Endothelial cell of umbilical vein (primary cell): ENCODE results near the gene INPP1. TPM values are rescaled to one million over a fixed set of nuclear protein-coding genes. Genes with fewer than 3 reads are reported as not detected.

ENCODE experiments used
- BruUV-seq: library from RNA; stranded (reverse); fragments of 400-500 nt; replicated peaks from 2 replicates; lab custom pipeline; 2021; lab: Mats Ljungman, UMichigan
- CTCF ChIA-PET: fragments of 300-600, 350-600 bp; sonication (Branson Sonifier 250); formaldehyde crosslinking; loops from one replicate; lab custom pipeline; 2021; ENCODE audit warnings: antibody characterized with exemption, inconsistent platforms; lab: Charles Lee
- POLR2A ChIA-PET: fragments of 300-600, 350-600 bp; sonication (Branson Sonifier 250); formaldehyde crosslinking; loops from one replicate; lab custom pipeline; 2021; ENCODE audit warnings: antibody characterized with exemption, inconsistent platforms; lab: Charles Lee
- DNase-seq: peaks from one replicate; pipeline ENCODE4 v3.0.0-alpha.2; 2011; ENCODE audit warnings: low read depth, low spot score
- FAIRE-seq: peaks from 2 replicates; lab custom pipeline; 2011; peaks lifted over from hg19 to GRCh38; lab: Jason Lieb, UNC
- H2AFZ ChIP-seq: 2 replicates; pipeline ENCODE4 v1.6.0; 2012; ENCODE audit warnings: low read depth, low read length, control low read depth, inconsistent platforms
- H3K27ac ChIP-seq: 2 replicates; pipeline ENCODE4 v1.5.1; 2011; ENCODE audit warnings: low read depth, mild to moderate bottlenecking, control low read depth, low read length, moderate library complexity; ENCODE audit not compliant: insufficient read depth
- H3K27me3 ChIP-seq, 2 experiments: 2 replicates each; pipeline versions ENCODE4 v1.6.0 to v1.6.1; 2011; ENCODE audit warnings: low read length in 2 of 2, mixed read lengths in 1 of 2; ENCODE audit not compliant: control insufficient read depth in 2 of 2, insufficient read depth in 2 of 2
- H3K36me3 ChIP-seq, 2 experiments: 2 replicates in 1 of 2; 3 replicates in 1 of 2; pipeline ENCODE4 v1.5.1; 2011; ENCODE audit warnings: low read length in 2 of 2, mild to moderate bottlenecking in 1 of 2, moderate library complexity in 1 of 2; ENCODE audit not compliant: control insufficient read depth in 2 of 2, insufficient read depth in 2 of 2; ENCODE audit errors: extremely low read depth in 1 of 2
- H3K4me1 ChIP-seq: 3 replicates; pipeline ENCODE4 v1.5.1; 2011; ENCODE audit warnings: mild to moderate bottlenecking, low read length; ENCODE audit not compliant: control insufficient read depth, insufficient read depth; ENCODE audit errors: extremely low read depth
- H3K4me2 ChIP-seq: 2 replicates; pipeline ENCODE4 v1.6.1; 2011; ENCODE audit warnings: low read length, control low read depth, mixed read lengths; ENCODE audit not compliant: insufficient read depth
- H3K4me3 ChIP-seq, 3 experiments: fragments of 200-600 bp in 1 of 3; sonication (generic), shearing (Covaris generic) in 1 of 3; replicated peaks in 1 of 3; 2 replicates each; pipeline ENCODE4 v1.5.1; 2011 to 2016; ENCODE audit warnings: control low read depth in 3 of 3, low read length in 3 of 3, mild to moderate bottlenecking in 2 of 3, inconsistent platforms in 1 of 3, low read depth in 1 of 3, moderate library complexity in 1 of 3; ENCODE audit not compliant: insufficient read depth in 1 of 3
- H3K79me2 ChIP-seq: 2 replicates; pipeline ENCODE4 v1.6.0; 2012; ENCODE audit warnings: low read length, inconsistent platforms; ENCODE audit not compliant: control insufficient read depth, insufficient read depth
- H3K9ac ChIP-seq: replicated peaks from 2 replicates; pipeline ENCODE3; 2011; ENCODE audit warnings: low read length, control low read depth; ENCODE audit not compliant: insufficient read depth; ENCODE audit errors: extremely low read depth
- H3K9me1 ChIP-seq: replicated peaks from 3 replicates; pipeline ENCODE4 v1.6.0; 2011; ENCODE audit warnings: mild to moderate bottlenecking, low read length; ENCODE audit not compliant: control insufficient read depth, insufficient read depth; ENCODE audit errors: extremely low read depth
- H3K9me3 ChIP-seq: replicated peaks from 2 replicates; pipeline ENCODE4 v1.5.1; 2012; ENCODE audit warnings: low read length, inconsistent platforms; ENCODE audit not compliant: control insufficient read depth, insufficient read depth
- H4K20me1 ChIP-seq: replicated peaks from 2 replicates; pipeline ENCODE3; 2011; ENCODE audit warnings: mild to moderate bottlenecking, low read length; ENCODE audit not compliant: control insufficient read depth, insufficient read depth; ENCODE audit errors: extremely low read depth
- CTCF ChIP-seq, 2 donors: IDR thresholded peaks; 1 replicate in 1 of 2; 2 replicates in 1 of 2; pipeline ENCODE4 v1.5.1; 2011; ENCODE audit warnings: low read length in 2 of 2, mild to moderate bottlenecking in 2 of 2, moderate library complexity in 2 of 2, control low read depth in 1 of 2, inconsistent platforms in 1 of 2, low read depth in 1 of 2; ENCODE audit not compliant: insufficient read depth in 1 of 2; ENCODE audit errors: extremely low read depth in 1 of 2
- EZH2 ChIP-seq: IDR thresholded peaks from 2 replicates; pipeline ENCODE4 v1.6.1; 2012; ENCODE audit warnings: borderline replicate concordance, low read depth, mild to moderate bottlenecking, moderate library complexity, low read length, inconsistent platforms; ENCODE audit not compliant: severe bottlenecking
- FOS ChIP-seq: IDR thresholded peaks from 2 replicates; pipeline ENCODE4 v1.6.1; 2011; ENCODE audit warnings: mild to moderate bottlenecking, low read length, moderate library complexity, borderline replicate concordance; ENCODE audit not compliant: insufficient read depth
- GATA2 ChIP-seq: IDR thresholded peaks from 2 replicates; pipeline ENCODE4 v1.7.0; 2011; ENCODE audit warnings: low read depth, mild to moderate bottlenecking, moderate library complexity, mixed read lengths, low read length; ENCODE audit not compliant: insufficient read length, insufficient read depth
- JUN ChIP-seq: IDR thresholded peaks from 2 replicates; pipeline ENCODE4 v1.6.1; 2011; ENCODE audit warnings: borderline replicate concordance, low read depth; ENCODE audit not compliant: insufficient read length, insufficient read depth
- MAX ChIP-seq: IDR thresholded peaks from 2 replicates; pipeline ENCODE4 v1.6.1; 2011; ENCODE audit not compliant: insufficient read depth, insufficient read length
- MYC ChIP-seq: IDR thresholded peaks from one replicate; pipeline ENCODE4 v1.6.1; 2011; ENCODE audit warnings: mild to moderate bottlenecking, low read depth, low read length
- POLR2A ChIP-seq: IDR thresholded peaks from 2 replicates; pipeline ENCODE4 v1.6.1; 2012; ENCODE audit warnings: low read depth, mild to moderate bottlenecking, control low read depth, low read length
- POLR2AphosphoS5 ChIP-seq: IDR thresholded peaks from 2 replicates; pipeline ENCODE4 v1.6.1; 2012; ENCODE audit warnings: low read depth, mild to moderate bottlenecking, control low read depth, low read length, moderate library complexity; ENCODE audit not compliant: insufficient read depth
- dilution Hi-C: fragments of 300-500 bp; cut with MboI; formaldehyde crosslinking; loops from one replicate; pipeline ENCODE4 v1.15.0; 2019; ENCODE audit warnings: low sequenced_read_pairs; ENCODE audit not compliant: extremely low pct_ligation_motif_present
- intact Hi-C: fragments of 100-400 bp; cut with micrococcal nuclease; formaldehyde crosslinking; loops from one replicate; pipeline ENCODE4 v1.10.0; 2022
- polyA plus RNA-seq, 4 experiments: library from polyadenylated mRNA; depleted of rRNA in 3 of 4; stranded (reverse) in 3 of 4; unstranded in 1 of 4; fragments of >200 nt; gene quantifications; 2 replicates each; pipeline versions ENCODE4 v1.2.1 to v1.2.3, GENCODE V29; 2011 to 2012; ENCODE audit warnings: missing spikeins in 1 of 4
- total RNA-seq: library from RNA; stranded (reverse); gene quantifications from 2 replicates; pipeline ENCODE4 v1.2.3, GENCODE V29; 2021

Gene INPP1
- total and polyA plus RNA-seq, 2 donors (not counting 3 experiments of a cell fraction or from before 2014, with no cell fraction given) = 10.6 to 36.8 TPM

DNA sequence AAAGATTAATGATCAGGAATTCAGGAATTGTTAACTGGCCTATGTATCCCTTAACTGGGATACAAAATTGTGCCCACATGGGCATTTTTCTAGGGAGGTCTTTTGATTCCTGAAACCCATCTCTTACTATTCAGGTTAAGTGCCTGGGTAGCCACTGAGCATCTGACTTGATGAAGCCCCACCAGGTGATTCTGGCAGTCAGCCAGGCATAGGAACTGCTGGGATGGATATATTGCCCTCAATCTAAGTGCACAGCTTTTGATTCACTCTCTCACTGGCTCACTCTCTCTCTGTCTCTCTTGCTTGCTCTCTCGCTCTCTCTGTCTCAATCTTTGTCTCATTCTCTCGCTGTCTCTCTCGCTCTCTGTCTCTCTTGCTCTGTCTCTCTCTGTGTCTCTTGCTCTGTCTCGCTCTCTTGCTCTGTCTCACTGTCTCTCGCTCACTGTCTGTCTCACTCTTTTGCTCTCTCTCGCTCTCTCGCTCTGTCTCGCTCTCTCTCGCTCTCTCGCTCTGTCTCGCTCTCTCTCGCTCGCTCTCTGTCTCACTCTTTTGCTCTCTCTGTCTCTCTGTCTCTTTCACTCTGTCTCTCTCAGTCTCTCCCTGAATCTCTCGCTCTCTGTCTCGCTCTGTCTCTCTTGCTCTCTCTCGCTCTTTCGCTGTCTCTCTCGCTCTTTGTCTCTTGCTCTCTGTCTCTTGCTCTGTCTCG lies 22.3 kb downstream of the INPP1 start:
- intact Hi-C loops (no loop called here), dilution Hi-C loops (no loop called here)
- H3K4me1 ChIP-seq = no peaks in the 10 kb centered on the region
- no peak overlapping the region for H3K9ac ChIP-seq
- H3K27me3 ChIP-seq = no peaks in the 10 kb centered on the region
- H2AFZ ChIP-seq = no peak overlapping the region
- no TSS peak for BruUV-seq
- TF ChIP-seq MYC (no peak), EZH2 (no peak), MAX (no peak), JUN (no peak), GATA2 (no peak), POLR2A (no peak), CTCF (IDR thresholded peaks at IDR 0.05; ENCODE audit: extremely low read depth in 1 of 2, insufficient read depth in 1 of 2, low read depth in 1 of 2, low read length in 2 of 2) (no peak), POLR2AphosphoS5 (no peak), FOS (no peak)
- H3K4me2 ChIP-seq = no peak overlapping the region
- DNase-seq (no peak), FAIRE-seq (no peak)
- H3K4me3 ChIP-seq = no peak overlapping the region
- H3K36me3 ChIP-seq = peaks cover 3 to 5% of the 10 kb centered on the region in 2 experiments
- POLR2A ChIA-PET = no interaction called here
- H4K20me1 ChIP-seq = peaks cover 2% of the 10 kb centered on the region
- no peaks in the 10 kb centered on the region for H3K9me3 ChIP-seq
- CTCF ChIA-PET = interaction anchor here (1.0 kb wide), 1 partner anchor 46 kb away, joined by 3 read pairs; the partner anchor contains the start of gene HIBCH
- no peaks in the 10 kb centered on the region for H3K9me1 ChIP-seq
- no peaks in the 10 kb centered on the region for H3K79me2 ChIP-seq
- H3K27ac ChIP-seq = no peak overlapping the region
